ENCODE measurements around the gene ULK4. TPM values are rescaled to one million over a fixed set of nuclear protein-coding genes. Genes with fewer than 3 reads are reported as not detected.
"Not testable (repeated sequence)": the region's sequence is repeated elsewhere in the genome, so short reads cannot be mapped to it uniquely, and the experiment has no call there.

ULK4 gene
- total RNA-seq, 1 experiment from 2014 or later: 13.5 TPM

DNA sequence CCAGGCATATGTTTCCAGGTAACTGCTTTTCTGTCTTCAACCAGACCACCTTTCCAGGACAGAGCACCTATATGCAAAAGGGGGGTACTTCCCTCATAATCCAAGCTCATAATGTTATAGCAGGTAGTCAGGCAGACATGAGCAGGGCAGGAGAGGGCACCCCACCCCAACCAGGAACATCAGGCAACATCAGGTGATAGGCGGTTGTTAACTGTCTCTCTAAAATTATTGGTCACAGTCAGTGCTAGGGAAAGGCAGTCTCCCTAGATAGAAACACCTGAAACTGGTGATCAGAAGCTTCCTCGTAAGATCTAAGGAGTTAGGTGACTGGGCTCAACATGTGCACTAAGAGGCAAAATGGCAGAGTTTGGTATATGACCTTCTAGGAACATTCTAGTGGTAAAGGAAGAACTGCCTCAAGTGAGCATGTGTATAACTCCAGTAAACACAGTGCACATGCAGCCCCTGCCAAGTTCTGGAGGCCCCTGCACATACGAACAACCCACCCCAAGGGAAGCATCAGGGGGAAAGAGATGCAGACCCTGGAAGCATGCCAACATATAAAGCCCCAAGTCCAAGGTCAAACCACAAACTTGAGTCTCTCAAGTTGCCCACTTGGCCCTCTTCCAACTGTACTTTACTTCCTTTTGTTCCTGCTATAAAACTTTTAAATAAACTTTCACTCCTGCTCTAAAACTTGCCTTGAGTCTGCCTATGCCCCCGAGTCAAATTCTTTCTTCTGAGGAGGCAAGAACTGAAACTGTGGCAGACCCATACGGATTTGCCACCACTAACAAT, 270.9 kb downstream of the ULK4 start:
- DNase-seq (ENCODE audit: low read depth): no peak

DNA sequence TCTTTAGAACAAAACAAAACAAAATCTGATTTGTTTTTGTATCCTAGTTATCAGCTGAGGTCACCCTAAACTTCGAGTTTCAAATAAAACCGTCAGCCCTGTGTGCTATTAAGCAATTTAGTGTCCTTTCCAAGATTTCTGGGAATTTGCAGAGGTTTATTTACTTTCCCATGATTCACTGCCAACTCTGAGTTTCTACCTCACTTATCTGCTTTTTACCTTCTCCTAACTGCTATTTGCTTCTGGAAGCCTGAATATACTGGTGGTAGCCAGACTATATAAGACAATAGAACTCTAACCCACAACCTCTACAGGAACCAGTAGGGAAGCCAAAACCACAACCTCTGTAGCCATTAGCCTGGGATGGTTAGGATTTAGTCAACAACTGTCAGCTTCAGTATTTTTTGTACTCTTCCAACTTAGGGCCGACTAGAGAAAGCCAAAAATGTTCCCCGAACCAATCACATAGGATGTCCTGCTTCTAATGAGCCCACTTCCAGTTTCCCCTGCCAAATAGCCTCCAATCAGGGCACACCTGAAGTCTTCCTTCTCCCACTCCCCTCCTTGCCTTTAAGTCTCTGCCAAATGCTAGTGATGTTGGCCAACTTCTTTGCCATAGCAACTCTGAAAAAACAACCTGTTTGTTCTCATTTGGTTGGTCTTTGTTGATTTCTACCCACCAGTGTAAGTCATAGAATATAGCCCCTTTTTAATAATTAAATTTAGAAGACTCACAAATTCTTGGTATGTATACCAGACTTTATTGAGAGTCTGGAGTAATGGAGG, 273.1 kb downstream of the ULK4 start:
- DNase-seq (ENCODE audit: low read depth): peak; percentile 15

DNA sequence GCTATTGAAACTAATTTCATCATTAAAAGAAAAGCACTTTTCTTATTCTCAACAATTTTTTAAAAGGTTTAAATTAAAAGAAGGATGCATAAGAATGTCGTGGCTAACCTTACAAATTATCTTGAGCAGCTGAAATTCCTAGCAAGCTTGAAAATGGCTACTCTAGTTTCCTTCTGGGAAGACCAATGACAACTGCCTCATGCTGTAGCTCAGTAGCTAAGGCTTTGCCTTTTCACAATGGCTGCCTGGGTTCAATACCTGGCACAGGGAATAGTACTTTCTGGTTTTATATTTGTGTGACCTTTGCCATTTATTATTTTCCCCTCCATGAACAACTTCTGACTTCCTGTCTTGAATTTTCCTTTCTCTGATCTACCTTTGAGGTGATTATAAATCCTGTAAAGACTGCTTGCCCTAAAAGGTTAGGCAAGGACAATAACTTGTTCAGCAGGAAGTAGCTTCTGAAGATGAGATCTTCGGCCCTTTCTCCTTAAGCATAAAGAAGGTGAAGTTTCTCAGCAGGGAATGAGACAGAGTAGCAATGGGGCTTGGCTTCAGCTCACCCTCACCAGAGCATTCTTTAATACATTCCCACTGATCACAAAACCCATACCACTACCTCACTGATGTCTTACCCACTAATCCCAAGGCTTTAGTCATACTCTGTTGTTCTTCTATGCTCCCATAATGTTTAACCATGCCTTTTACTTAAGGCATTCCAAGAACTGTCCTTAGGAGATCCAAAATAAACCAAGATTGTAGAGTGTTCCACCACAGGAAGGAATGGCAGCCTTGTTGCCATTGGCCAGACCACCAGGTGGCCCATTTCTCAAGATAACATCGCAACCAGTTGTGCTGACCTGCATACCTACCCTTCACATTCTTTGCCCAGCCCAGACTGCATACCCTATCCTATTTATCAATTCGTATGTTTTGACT, 276.8 kb downstream of the ULK4 start:
- no peak for DNase-seq (ENCODE audit: low read depth)

DNA sequence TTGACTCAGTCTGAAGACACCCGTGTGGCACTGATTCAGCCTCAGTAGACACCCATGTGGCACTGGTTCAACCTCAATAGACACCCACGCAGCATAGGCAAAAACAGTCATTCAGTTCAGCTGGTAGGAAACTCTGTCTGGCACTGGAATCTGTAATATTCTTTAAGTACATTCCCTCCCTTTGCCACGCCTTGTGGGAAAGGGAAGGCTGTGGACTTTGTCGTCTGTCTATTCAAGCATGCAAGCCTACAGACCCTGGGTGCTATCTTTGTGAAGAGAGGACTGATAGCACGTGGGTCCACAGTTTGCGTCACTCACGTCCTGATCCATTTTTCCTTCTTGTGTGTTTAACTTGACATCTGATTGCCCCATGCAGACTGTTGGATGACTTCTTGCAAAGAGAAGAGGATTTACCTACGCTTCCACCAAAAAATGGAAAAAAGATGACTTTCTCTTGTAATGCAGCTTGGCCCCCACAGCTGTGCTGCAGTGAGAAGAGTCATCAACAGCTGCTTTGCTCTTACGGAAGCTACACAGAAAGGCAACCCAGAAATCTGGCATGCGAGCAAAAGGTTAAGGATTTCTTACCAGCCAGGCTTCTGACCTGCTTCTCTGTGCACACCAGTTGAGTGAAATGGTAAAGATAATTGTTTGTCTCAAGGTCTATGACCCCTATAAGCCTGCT, 278.1 kb downstream of the ULK4 start:
- peak; percentile 38 for DNase-seq (ENCODE audit: low read depth)

GRCh38 chr3:41682996-41683395, 278.9 kb downstream of the ULK4 start:
- DNase-seq (ENCODE audit: low read depth): peak; percentile 67

GRCh38 chr3:41682382-41682781, 279.5 kb downstream of the ULK4 start:
- DNase-seq (ENCODE audit: low read depth): no peak

DNA sequence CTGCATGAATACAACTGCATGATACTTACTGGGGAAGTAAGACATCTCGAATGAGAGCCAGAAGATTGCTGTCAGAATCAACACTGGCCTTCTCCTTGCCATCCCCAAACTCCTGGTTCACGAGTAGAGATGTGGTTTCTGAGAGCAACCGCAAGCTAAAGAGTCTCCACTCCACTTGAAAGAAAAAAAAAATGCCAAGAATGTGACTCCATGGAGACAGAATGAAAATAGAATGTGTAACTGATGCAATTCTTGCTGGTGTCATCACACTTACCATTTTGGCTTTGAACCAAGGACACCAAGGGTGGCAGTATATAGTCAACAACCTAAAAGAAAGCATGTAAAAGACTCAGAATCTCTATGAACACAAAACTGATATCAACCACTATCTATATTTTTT, 280.4 kb downstream of the ULK4 start:
- DNase-seq (ENCODE audit: low read depth): peak; percentile 81

DNA sequence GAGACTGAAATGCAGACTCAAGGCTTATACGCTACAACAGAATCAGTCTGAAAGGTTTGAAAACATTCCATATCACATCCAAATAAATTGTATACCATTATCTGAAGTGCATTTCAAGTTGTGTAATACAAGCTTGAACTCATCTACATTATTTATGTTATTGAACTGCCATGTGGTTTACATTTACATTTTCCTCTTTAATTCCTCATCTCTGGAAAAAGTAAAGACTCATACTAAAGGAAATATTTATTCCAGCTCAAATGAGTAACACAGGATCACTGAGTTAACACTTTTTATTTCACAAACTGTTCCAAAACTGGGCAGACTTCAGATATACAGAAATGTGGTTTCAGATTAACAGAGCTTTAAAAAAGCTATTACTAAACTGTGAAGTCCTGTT, 282.5 kb downstream of the ULK4 start:
- DNase-seq (ENCODE audit: low read depth): no peak

DNA sequence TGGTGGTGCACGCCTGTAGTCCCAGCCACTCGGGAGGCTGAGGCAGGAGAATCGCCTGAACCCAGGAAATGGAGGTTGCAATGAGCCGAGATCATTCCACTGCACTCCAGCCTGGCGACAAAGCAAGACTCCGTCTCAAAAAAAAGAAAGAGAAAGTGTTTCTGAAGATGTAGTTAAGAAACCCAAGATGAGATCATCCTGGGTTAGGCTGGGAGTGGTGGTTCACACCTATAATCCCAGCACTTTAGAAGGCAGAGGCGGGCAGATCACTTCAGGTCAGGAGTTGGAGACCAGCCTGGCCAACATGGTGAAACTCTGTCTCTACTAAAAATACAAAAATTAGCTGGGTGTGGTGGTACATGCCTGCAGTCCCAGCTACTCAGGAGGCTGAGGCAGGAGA, 286.8 kb downstream of the ULK4 start:
- DNase-seq (ENCODE audit: low read depth): not testable (repeated sequence)

GRCh38 chr3:41674449-41674848, 287.5 kb downstream of the ULK4 start:
- no peak for DNase-seq (ENCODE audit: low read depth)

- peak; percentile 14 for DNase-seq (ENCODE audit: low read depth)
Measured at GRCh38 chr3:41673650-41674049, 288.3 kb downstream of the ULK4 start.

- DNase-seq (ENCODE audit: low read depth): no peak
Measured at GRCh38 chr3:41668379-41668778, 293.5 kb downstream of the ULK4 start.

- DNase-seq (ENCODE audit: low read depth): no peak
Measured at GRCh38 chr3:41662288-41662687, 299.6 kb downstream of the ULK4 start.

- no peak for DNase-seq (ENCODE audit: low read depth)
Measured at GRCh38 chr3:41661796-41662195, 300.1 kb downstream of the ULK4 start.

DNA sequence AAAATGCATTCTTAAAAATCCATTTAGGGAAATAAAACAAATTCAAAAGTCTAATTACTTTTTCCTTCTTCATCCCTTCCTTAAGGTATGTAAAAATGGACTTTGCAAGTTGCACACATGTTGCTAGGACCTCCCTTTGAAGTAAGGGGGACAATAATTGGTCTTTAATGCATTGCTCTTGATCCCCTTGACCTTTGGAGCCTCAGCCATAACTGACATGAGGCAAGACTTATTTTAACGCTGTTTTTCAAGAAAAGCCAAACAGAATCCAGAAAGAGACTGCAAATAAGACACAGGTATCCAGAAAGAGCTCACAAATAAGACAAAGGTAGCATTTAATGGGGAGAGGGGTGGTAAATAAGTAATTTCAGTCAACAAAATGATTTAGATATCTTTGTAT, 301.4 kb downstream of the ULK4 start:
- no peak for DNase-seq (ENCODE audit: low read depth)

DNA sequence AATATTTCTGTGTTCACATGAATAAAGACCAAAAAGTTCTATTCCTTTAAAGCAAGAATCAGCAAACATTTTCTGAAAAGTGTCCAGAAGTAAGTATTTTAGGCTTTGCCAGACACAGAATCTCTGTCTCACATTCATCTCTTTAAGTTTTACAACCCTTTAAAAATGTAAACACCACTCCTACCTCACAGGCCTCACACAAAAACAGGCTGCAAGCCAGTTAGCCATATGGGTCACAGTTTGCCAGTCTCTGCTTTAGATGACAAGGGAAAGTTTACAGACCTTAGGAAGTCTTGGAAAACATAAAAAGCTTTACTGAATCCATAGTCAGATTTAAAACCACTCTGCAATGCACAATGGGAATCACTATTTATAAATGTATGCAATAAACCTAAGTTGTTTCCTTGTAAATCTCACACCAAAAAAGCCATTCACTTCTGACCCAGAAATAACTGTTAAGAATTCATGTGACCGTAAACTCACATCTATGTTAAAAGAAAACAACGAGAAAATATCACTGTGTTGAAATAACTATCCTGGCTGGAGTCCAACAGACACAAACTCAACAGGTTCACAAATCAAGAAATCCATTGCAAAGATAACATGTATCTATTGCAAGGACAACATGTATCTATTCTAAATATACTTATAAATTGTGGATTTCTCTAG, 308.2 kb downstream of the ULK4 start:
- no peak for DNase-seq (ENCODE audit: low read depth)

DNA sequence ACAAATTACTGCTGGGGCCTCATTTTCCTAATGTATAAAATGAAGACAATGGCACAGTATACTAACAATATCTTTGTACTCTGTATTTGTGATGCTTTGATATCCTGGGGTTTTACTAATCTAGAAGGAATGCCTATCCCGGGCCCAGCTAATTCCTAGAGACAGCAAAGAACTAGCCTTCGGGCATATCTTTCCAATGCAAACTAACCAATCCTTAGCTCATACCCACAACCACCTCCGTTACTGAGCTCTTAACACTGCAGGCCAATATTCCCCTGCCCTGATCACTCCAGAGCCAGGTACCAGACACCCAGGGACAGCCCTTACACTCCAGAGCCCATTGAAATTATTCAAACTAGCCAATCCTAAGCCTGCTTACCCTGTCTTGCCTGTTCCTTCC, 309.0 kb downstream of the ULK4 start:
- peak; percentile 6 for DNase-seq (ENCODE audit: low read depth)

DNA sequence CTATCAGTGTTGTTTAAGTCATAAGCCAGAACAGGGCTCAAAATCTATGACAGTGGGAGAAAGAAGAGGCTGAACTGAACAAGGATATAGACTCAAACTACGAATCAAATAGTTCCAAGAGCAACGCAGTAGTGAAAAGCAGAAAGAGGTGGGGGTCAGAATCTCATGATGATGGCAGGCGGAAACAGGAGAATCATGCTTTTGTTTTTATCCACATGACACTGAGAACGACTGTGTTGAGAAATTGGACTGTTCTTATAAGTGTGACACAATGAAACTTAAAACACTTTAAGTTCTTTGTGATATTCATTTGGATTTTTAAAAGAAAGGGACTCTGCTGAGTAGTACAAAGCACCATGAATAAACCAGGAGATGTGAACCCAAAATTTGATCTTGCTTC, 309.4 kb downstream of the ULK4 start:
- no peak for DNase-seq (ENCODE audit: low read depth)

DNA sequence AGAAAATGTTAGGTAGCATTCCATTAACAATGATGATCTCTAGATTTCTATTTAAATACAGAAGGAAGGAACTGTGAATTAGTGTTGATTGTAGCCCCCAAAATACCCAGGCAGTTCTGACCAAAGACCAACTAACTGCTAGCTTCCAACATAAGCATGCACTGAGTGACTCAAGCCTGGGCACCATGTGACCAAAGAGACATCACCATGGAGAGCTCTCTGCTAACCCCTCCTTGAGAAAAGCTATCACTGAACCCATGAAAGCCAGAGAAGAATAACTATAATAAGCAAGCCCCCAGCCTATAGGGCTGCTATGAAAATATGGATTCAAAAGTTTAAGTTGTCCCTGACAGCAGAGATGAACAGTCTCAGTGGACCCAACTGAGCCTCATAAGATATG, 310.2 kb downstream of the ULK4 start:
- no peak for DNase-seq (ENCODE audit: low read depth)

DNA sequence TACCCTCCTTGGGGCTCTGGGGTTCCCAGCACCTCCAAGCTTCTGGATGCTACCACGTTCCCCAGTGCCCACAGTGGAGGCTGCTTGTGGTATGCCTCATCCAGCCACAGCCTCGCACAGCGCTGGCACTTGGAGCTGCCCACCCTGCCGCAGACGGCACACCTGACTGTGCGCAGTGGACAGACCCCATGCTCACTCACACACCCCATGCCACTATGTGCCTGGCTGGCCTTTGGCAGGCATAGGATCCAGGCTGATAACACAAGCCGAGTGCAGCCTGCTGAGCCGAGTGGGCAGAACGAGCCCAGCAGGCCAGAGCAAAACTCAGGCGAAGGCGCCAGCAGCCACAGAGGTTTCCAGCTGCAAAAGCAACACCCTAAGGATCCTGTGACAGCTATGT, 311.5 kb downstream of the ULK4 start:
- DNase-seq (ENCODE audit: low read depth): no peak
